Measurements from ENCODE around the gene KLHL42.

Gene KLHL42

GRCh38 chr12:27814851-27815591 lies 35.0 kb downstream of the KLHL42 start:
- Histone ChIP-seq H3K27me3 (replicated peaks) (no peaks in the 10 kb centered on the region), H3K4me3 (ENCODE audit: low read depth, low read length) (no peak overlapping the region), H3K36me3 (replicated peaks) (no peaks in the 10 kb centered on the region), H3K27ac (no peak overlapping the region)
- DNase-seq, result no peak
- no peak for TF ChIP-seq CTCF (IDR thresholded peaks at IDR 0.05; ENCODE audit: low read depth, low read length, missing control alignments)
- in situ Hi-C loops (cut with HindIII; ENCODE audit: low pct_ligation_motif_present, low sequenced_read_pairs), result no loop called here

- Histone ChIP-seq H3K4me3 (ENCODE audit: low read depth, low read length) (no peak overlapping the region), H3K27me3 (replicated peaks) (no peaks in the 10 kb centered on the region), H3K36me3 (replicated peaks) (no peaks in the 10 kb centered on the region), H3K27ac (no peak overlapping the region)
- DNase-seq, result no peak
- in situ Hi-C loops (cut with HindIII; ENCODE audit: low pct_ligation_motif_present, low sequenced_read_pairs), result no loop called here
- TF ChIP-seq CTCF (IDR thresholded peaks at IDR 0.05; ENCODE audit: low read depth, low read length, missing control alignments), result no peak
Observed at GRCh38 chr12:27817766-27818165, 37.7 kb downstream of the KLHL42 start.

GRCh38 chr12:27818401-27818918 lies 38.4 kb downstream of the KLHL42 start:
- in situ Hi-C loops (cut with HindIII; ENCODE audit: low pct_ligation_motif_present, low sequenced_read_pairs), result no loop called here
- H3K27ac ChIP-seq, result no peak overlapping the region

GRCh38 chr12:27820564-27820963 lies 40.5 kb downstream of the KLHL42 start:
- no peaks in the 10 kb centered on the region for H3K27me3 ChIP-seq (replicated peaks)
- H3K27ac ChIP-seq, result peak overlapping the region; percentile 36
- in situ Hi-C loops (cut with HindIII; ENCODE audit: low pct_ligation_motif_present, low sequenced_read_pairs), result no loop called here
- no peak for TF ChIP-seq CTCF (IDR thresholded peaks at IDR 0.05; ENCODE audit: low read depth, low read length, missing control alignments)
- H3K4me3 ChIP-seq (ENCODE audit: low read depth, low read length), result no peak overlapping the region
- no peaks in the 10 kb centered on the region for H3K36me3 ChIP-seq (replicated peaks)
- no peak for DNase-seq

More at GRCh38 chr12:27818401-27818918, 38.4 kb downstream of the KLHL42 start:
- H3K27me3 ChIP-seq (replicated peaks), result no peaks in the 10 kb centered on the region
- TF ChIP-seq CTCF (IDR thresholded peaks at IDR 0.05; ENCODE audit: low read depth, low read length, missing control alignments), result no peak
- no peak for DNase-seq
- no peaks in the 10 kb centered on the region for H3K36me3 ChIP-seq (replicated peaks)
- no peak overlapping the region for H3K4me3 ChIP-seq (ENCODE audit: low read depth, low read length)

- DNase-seq, result peak; percentile 85
- Histone ChIP-seq H3K36me3 (replicated peaks) (no peaks in the 10 kb centered on the region), H3K4me3 (ENCODE audit: low read depth, low read length) (no peak overlapping the region), H3K27me3 (replicated peaks) (no peaks in the 10 kb centered on the region), H3K27ac (peak overlapping the region; percentile 85)
- in situ Hi-C loops (cut with HindIII; ENCODE audit: low pct_ligation_motif_present, low sequenced_read_pairs), result no loop called here
- TF ChIP-seq CTCF (IDR thresholded peaks at IDR 0.05; ENCODE audit: low read depth, low read length, missing control alignments), result peak; percentile 78
Observed at GRCh38 chr12:27821259-27821973, 41.4 kb downstream of the KLHL42 start.

Data from brain microvascular endothelial cell (primary cell).